Measurements from ENCODE around the gene UPF1.

- TF ChIP-seq CTCF (IDR thresholded peaks at IDR 0.05) (no peak), MAX (IDR thresholded peaks at IDR 0.05; ENCODE audit: low read depth) (no peak), EZH2phosphoT487 (IDR thresholded peaks at IDR 0.05; ENCODE audit: borderline replicate concordance, low read depth) (no peak), NRF1 (IDR thresholded peaks at IDR 0.05; ENCODE audit: low read depth, low read length) (no peak), RFX5 (IDR thresholded peaks at IDR 0.05; ENCODE audit: low read length) (no peak), EP300 (IDR thresholded peaks at IDR 0.05; ENCODE audit: borderline replicate concordance in 1 of 2, low read depth in 1 of 2, low read length in 1 of 2) (no peak), IRF3 (IDR thresholded peaks at IDR 0.05; ENCODE audit: low read depth, low read length) (no peak), POLR2AphosphoS5 (IDR thresholded peaks at IDR 0.05; ENCODE audit: low read depth, low read length) (no peak), REST (IDR thresholded peaks at IDR 0.05; ENCODE audit: low read depth, low read length) (no peak)
These were observed 28.5 kb downstream of the UPF1 start for GRCh38 chr19:18860302-18860700.

Data from SK-N-SH (cell line).